ENCODE data around the gene SORCS2.

Gene SORCS2

DNA sequence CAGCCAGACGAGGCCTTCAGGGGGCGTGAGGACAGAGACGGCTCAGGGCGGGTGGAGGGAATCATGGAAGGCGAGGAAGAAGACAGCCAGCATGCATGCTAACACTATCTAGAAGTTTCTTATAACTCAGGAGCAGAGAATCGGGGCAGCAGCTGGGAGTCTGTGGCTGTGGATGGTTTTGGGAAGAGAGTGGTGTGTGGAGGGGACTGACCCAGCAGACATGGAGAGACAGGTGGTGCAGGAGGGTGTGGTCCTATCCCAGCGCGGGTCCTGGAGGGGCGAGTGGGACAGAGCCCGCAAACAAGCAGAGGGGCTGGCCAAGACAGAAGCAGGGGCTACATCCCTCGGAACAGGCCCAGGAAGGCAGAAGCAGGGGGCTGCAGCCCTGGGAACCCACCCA lies 555.2 kb downstream of the SORCS2 start:
- DNase-seq: no peak

DNA sequence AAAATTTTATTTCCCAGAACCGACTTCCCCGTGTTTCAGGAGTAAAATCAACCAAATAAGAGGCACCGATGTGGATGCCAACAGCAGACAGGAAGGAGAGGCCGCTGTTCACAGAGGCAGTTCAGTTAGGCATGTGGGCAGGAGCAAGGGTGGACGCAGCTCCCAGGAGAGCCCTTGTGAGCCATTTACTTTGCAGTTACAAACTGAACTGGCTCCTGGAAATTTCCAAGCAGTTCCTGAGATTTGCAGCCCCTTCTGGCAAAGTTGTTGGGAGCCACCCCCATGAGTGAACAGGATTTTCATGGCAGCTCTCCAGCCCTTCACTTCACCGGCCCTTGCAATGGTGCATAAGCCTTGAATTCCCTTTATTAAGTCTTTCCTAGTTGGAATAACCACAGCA lies 558.2 kb downstream of the SORCS2 start:
- no peak for DNase-seq

- DNase-seq: no peak
Observed at GRCh38 chr4:7750972-7751371, 558.6 kb downstream of the SORCS2 start.

DNA sequence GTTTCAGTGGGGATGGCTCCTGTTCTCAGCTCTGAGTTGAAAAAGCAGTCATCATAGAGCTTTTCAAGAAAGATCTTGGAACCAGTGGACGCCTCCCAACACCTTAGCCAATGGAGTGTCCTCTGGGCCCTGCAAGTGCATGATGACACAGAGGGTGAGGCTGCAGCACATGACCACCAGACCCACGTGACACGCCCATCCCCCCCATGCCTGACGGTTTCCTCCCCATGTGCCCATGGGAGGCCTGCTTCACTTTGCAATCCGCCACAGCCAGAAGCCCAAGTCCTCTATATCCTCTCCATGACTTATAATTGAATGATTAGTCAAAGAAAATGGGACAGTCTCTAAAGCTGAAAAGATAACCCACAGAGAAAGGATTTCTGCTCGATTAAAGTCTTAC lies 560.3 kb downstream of the SORCS2 start:
- no peak for DNase-seq

DNA sequence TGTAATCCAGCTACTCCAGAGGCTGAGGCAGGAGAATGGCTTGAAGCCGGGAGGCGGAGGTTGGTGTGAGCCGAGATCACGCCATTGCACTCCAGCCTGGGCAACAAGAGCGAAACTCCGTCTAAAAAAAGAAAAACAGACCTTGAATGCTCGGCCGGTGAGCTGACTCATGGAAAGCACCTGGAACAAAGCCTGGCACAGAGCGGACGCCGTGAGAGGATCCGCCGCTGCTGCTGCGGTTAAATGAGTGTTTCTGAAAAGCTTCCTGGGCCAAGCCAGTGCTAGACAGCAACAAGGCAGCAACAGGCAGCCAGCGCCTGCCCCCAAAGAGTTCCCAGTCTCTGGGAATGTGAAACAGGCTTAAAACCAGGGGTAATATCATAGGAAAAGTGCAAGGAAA lies 560.9 kb downstream of the SORCS2 start:
- DNase-seq: no peak

- no peak for DNase-seq
Observed at GRCh38 chr4:7753931-7754465, 561.7 kb downstream of the SORCS2 start.

DNA sequence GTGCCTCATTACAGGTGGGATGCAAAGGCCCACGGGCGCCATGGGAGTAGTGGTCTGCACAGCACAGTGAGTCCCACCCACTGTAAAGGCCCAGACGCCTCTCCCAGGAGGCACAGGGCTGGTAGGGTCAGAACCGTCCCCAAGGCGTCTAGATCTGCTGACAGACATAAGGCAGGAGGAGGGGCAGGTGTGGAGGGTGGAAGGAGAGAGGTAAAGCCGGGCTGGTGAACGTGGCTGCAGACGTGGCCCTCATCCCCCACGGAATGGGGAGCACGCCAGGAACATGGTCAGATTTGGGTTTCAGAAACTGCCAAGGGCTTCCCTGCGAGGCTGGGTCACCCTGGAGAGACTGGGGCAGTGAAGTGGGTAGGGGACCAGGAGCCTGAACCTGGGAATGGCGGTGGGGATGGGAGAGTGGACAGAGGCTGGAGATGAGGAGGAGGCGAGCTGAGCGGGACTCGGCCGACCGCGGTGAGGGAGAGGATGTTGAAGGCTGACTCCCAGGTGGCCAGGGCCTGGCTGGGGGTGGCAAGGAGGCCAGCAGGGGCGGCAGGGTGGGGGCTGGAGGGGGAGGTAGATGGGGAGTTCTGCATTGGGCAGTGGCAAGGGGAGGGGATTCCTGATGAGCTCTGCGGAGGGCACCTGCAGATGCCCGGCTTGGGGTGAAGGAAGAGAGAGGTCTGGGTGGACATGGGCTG lies 562.4 kb downstream of the SORCS2 start:
- no peak for DNase-seq

GRCh38 chr4:7755561-7755960 lies 563.2 kb downstream of the SORCS2 start:
- no peak for DNase-seq

DNA sequence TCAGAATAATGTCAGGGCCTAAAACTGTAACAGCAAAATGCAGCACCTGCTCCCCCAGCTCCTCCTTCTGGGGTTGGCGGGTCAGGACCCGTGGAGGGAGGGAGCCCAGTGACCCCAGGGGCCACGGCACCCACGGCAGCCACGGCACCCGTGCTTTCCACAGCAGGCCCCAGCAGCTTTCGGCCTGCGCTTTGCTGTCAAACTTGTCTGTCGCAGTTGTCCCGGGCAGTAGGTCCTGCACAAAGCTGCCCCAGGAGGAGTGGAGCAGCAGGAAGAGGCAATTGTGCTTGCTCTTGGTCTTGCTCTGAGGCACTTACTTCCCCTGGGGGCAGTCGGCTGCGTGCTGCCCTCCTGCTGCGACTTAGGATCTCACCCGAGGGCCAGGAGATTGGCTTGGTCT lies 563.7 kb downstream of the SORCS2 start:
- no peak for DNase-seq

GRCh38 chr4:7756561-7757355 lies 564.4 kb downstream of the SORCS2 start:
- DNase-seq: no peak

- no peak for DNase-seq
Observed at GRCh38 chr4:7757501-7758471, 565.4 kb downstream of the SORCS2 start.

DNA sequence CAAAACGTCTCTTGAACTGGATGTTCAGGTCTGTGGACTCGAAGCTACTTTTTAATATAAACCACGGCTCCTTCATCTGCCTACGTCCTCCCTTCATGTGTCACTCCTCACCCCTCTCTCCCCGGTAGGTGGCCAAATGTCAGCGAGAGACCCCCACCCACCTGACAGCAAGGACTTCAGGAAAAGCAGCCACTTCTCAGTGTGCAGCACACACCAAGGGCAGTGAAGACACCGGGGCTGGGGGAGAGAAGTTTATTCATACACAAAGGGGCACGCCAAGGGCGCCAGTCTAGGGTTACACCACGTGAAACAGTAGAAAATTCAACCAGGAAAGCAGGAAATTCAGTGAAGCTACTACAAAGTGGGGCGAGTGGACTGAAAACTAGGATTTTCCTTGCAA lies 566.1 kb downstream of the SORCS2 start:
- no peak for DNase-seq

- DNase-seq: no peak
Observed at GRCh38 chr4:7759216-7759615, 566.9 kb downstream of the SORCS2 start.

- DNase-seq: no peak
Observed at GRCh38 chr4:7759635-7760034, 567.3 kb downstream of the SORCS2 start.

GRCh38 chr4:7760228-7760627 lies 567.9 kb downstream of the SORCS2 start:
- DNase-seq: no peak

DNA sequence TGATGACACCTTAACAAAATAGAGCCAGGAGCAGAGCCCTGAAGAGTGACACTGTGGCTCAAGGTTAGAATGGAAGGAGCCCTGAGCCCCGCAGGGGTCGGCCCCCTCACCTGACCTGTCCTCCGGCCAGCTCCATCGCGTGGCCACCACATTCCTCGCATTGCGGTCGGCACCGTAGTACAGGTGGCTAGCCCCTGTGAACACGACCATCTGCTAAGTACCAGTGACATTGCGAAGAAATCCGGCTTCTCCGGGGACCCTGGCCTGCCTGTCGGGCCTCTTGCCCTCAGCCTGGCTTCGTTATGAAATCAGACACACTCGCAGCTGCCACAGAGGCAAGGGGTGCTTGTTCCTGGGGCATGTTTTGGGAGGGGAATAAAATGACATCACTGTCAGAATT lies 568.4 kb downstream of the SORCS2 start:
- no peak for DNase-seq

DNA sequence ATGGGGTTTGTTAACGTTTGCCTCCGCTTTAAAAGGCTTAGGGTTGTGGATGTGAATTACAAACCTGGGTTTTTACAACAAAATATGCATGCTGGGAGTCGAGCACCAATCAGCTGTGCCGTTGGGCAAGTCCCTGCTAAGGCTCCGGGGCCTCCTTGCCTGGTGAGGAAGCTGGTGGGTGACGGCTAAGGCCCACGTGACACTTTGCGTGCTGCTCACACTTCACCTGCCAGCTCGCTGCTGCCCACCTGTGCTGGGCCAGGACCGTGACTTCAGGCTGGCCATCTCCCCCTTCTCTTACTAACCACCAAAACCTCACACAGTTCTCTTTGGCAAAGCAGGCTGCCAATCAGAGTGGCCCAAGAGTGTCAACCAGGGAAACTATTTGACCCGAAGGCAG lies 569.0 kb downstream of the SORCS2 start:
- DNase-seq: no peak

DNA sequence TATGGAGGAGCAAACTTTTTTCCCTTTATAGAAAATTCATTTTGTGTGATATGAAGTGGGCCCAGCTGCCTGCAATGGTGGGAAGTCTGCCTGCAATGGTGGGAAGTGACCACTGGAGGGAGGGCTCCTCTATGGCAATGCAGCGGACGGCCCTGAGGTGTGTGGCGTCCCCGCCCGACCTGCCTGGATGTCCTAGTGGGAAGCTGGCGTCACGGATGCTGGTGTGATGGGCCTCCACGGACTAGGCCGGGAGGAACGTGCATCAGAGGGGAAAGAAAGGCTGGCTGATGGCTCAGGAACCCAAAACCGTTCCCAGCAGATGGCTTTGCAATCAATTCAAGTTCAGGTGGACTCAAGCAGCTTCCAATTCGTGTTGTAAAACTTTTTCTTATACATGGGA lies 569.4 kb downstream of the SORCS2 start:
- no peak for DNase-seq

- DNase-seq: no peak
Observed at GRCh38 chr4:7762376-7763030, 570.2 kb downstream of the SORCS2 start.

- DNase-seq: no peak
Observed at GRCh38 chr4:7763106-7763505, 570.8 kb downstream of the SORCS2 start.

DNA sequence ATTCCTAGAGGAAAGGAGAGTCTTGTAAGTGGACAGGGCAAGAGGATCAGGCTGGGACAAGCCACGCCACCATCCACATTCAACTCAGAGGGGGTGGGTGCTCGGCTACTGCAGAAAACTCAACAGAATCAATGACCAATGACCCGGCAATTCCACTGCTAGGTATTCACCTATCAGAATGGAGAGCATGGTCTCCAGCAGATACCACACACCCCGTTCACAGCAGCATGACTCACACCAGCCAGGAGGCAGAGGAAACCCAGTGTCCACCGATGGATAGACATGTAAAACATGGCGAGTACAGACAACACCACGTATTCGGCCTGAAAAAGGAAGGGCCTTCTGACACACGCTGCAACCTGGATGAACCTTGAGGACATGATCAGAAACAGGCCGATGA lies 571.5 kb downstream of the SORCS2 start:
- no peak for DNase-seq

- DNase-seq: no peak
Observed at GRCh38 chr4:7764466-7764865, 572.1 kb downstream of the SORCS2 start.

DNA sequence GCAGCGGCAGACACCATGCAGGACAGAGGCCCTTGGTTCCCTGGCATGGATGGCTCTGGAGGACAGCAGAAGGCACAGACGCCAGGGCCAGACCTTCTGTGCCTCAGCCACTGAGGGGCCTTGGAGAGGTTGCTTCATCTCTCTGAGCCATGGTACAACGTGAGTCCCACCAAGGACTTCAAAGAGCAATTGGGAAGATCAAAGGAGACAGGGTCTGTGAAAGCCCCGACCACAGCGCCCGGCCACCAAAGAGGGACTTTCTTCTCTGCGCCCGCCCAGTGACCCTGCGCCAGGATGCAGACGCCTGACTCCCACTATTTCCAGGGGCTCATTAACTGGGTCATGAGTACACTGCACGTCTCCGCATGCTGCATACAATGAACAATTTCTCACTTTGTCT lies 573.3 kb downstream of the SORCS2 start:
- no peak for DNase-seq
